ACC112 (cell line): ENCODE results near the gene KDM6B.
A peak's percentile ranks its signal among the peaks of the same experiment; 100 is the strongest.

Experiments
- H2AFZ ChIP-seq: fragments of 200-600 bp; sonication (generic); one replicate; pipeline ENCODE4 v1.6.0; 2017; ENCODE audit warnings: antibody characterized with exemption, low read length; ENCODE audit not compliant: unreplicated experiment
- H3K27ac ChIP-seq: fragments of 200-600 bp; sonication (generic); 2 replicates; pipeline ENCODE4 v1.5.1; 2014; ENCODE audit warnings: low read depth, mild to moderate bottlenecking, antibody characterized with exemption, low read length, moderate library complexity
- H3K27me3 ChIP-seq: fragments of 200-600 bp; sonication (generic); 2 replicates; pipeline ENCODE4 v1.6.1; 2014; ENCODE audit warnings: mild to moderate bottlenecking, antibody characterized with exemption, low read length, moderate library complexity, mixed read lengths; ENCODE audit not compliant: insufficient read depth
- H3K36me3 ChIP-seq: fragments of 200-600 bp; sonication (generic); 2 replicates; pipeline ENCODE4 v1.6.1; 2016; ENCODE audit warnings: mild to moderate bottlenecking, antibody characterized with exemption, low read length, moderate library complexity, mixed read lengths; ENCODE audit not compliant: insufficient read depth
- H3K4me1 ChIP-seq: fragments of 200-600 bp; sonication (generic); one replicate; pipeline ENCODE4 v1.6.1; 2016; ENCODE audit warnings: low read length, mixed read lengths; ENCODE audit not compliant: insufficient read depth, unreplicated experiment, control insufficient read depth
- H3K4me3 ChIP-seq: fragments of 200-600 bp; sonication (generic); 2 replicates; pipeline ENCODE4 v1.5.1; 2014; ENCODE audit warnings: mild to moderate bottlenecking, low read depth, low read length
- H3K79me2 ChIP-seq: fragments of 200-600 bp; sonication (generic); one replicate; pipeline ENCODE4 v1.6.0; 2016; ENCODE audit warnings: low read length; ENCODE audit not compliant: control insufficient read depth, unreplicated experiment, insufficient read depth

Gene KDM6B

GRCh38 chr17:7853691-7854038 lies 19.6 kb downstream of the KDM6B start:
- no peaks in the 10 kb centered on the region for H3K27me3 ChIP-seq
- H3K79me2 ChIP-seq, result peaks cover 2% of the 10 kb centered on the region
- no peak overlapping the region for H2AFZ ChIP-seq
- H3K4me1 ChIP-seq, result peaks cover 11% of the 10 kb centered on the region
- H3K36me3 ChIP-seq, result peaks cover 16% of the 10 kb centered on the region
- no peak overlapping the region for H3K27ac ChIP-seq
- no peak overlapping the region for H3K4me3 ChIP-seq

DNA sequence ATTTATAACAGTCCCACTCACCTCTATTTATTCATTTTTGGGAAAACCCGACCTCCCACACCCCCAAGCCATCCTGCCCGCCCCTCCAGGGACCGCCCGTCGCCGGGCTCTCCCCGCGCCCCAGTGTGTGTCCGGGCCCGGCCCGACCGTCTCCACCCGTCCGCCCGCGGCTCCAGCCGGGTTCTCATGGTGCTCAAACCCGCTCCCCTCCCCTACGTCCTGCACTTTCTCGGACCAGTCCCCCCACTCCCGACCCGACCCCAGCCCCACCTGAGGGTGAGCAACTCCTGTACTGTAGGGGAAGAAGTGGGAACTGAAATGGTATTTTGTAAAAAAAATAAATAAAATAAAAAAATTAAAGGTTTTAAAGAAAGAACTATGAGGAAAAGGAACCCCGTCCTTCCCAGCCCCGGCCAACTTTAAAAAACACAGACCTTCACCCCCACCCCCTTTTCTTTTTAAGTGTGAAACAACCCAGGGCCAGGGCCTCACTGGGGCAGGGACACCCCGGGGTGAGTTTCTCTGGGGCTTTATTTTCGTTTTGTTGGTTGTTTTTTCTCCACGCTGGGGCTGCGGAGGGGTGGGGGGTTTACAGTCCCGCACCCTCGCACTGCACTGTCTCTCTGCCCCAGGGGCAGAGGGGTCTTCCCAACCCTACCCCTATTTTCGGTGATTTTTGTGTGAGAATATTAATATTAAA lies 20.2 kb downstream of the KDM6B start:
- no peaks in the 10 kb centered on the region for H3K27me3 ChIP-seq
- H3K27ac ChIP-seq, result no peak overlapping the region
- no peak overlapping the region for H3K4me3 ChIP-seq
- peaks cover 17% of the 10 kb centered on the region for H3K4me1 ChIP-seq
- peaks cover 7% of the 10 kb centered on the region for H3K79me2 ChIP-seq
- H2AFZ ChIP-seq, result no peak overlapping the region
- peaks cover 16% of the 10 kb centered on the region for H3K36me3 ChIP-seq

DNA sequence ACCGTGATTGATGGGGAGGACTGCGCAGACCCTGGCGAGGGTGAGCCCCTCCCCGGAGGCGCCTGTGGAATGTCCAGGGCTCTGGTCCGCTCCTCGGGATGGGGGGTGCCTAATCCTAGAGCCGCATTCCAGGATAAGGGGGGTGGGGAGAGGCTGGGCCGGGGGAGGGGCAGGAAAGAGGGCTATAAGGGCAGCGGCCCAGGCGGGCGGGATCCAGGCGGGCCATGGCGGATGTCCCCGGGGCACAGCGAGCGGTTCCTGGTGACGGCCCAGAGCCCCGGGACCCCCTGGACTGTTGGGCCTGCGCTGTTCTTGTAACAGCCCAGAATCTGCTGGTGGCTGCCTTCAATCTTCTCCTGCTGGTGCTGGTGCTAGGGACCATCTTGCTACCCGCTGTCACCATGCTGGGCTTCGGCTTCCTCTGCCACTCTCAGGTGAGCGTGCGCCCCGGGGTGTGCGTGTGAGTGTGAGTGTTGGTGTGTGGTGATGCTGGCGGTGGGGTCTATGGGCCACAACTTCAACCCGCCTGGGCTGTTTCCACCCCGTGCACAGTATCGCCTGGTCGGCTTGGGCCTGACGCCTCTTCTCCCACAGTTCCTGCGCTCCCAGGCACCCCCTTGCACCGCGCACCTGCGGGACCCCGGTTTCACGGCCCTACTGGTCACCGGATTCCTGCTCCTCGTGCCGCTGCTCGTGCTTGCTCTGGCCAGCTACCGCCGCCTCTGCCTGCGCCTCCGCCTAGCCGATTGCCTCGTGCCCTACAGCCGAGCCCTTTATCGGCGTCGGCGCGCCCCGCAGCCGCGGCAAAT lies 21.0 kb downstream of the KDM6B start, which contains the start of gene TMEM88:
TMEM88 (plus strand) TSS at position 216 of the 809 bp plus-strand sequence; CDS start at position 225, 9 bp downstream.
- H3K4me1 ChIP-seq, result peaks cover 18% of the 10 kb centered on the region
- no peak within 1 kb of the TSS for H2AFZ ChIP-seq
- peak within 1 kb of the TSS; percentile 90 for H3K27ac ChIP-seq
- no peaks in the 10 kb centered on the region for H3K27me3 ChIP-seq
- peaks cover 11% of the 10 kb centered on the region for H3K36me3 ChIP-seq
- H3K4me3 ChIP-seq, result peak within 1 kb of the TSS; percentile 88
- H3K79me2 ChIP-seq, result peaks cover 12% of the 10 kb centered on the region

- no peaks in the 10 kb centered on the region for H3K27me3 ChIP-seq
- peaks cover 11% of the 10 kb centered on the region; the same call in 1 of the 2 replicates for H3K36me3 ChIP-seq
- no peak overlapping the region for H2AFZ ChIP-seq
- peak overlapping the region; percentile 90; the same call in 1 of the 2 replicates for H3K27ac ChIP-seq
- H3K4me3 ChIP-seq, result peak overlapping the region; percentile 88
- peaks cover 12% of the 10 kb centered on the region for H3K79me2 ChIP-seq
- H3K4me1 ChIP-seq, result peaks cover 18% of the 10 kb centered on the region
Measured at GRCh38 chr17:7855660-7856010, 21.6 kb downstream of the KDM6B start.

GRCh38 chr17:7856011-7856810 lies 22.2 kb downstream of the KDM6B start:
- Histone ChIP-seq H3K27me3 (no peaks in the 10 kb centered on the region), H2AFZ (no peak overlapping the region), H3K27ac (peak overlapping the region; percentile 90), H3K36me3 (peaks cover 11% of the 10 kb centered on the region; the same call in 1 of the 2 replicates), H3K4me3 (peak overlapping the region; percentile 88), H3K79me2 (peaks cover 12% of the 10 kb centered on the region), H3K4me1 (peaks cover 18% of the 10 kb centered on the region)

GRCh38 chr17:7856811-7857712 lies 23.0 kb downstream of the KDM6B start, which contains the start of gene NAA38:
NAA38 (minus strand) TSS chr17:7857559; CDS start chr17:7857463, 96 bp downstream.
- no peaks in the 10 kb centered on the region for H3K27me3 ChIP-seq
- peak within 1 kb of the TSS; percentile 88 for H3K4me3 ChIP-seq
- peaks cover 18% of the 10 kb centered on the region for H3K4me1 ChIP-seq
- peaks cover 8% of the 10 kb centered on the region; the same call in 1 of the 2 replicates for H3K36me3 ChIP-seq
- peak within 1 kb of the TSS; percentile 93 for H2AFZ ChIP-seq
- H3K27ac ChIP-seq, result peak within 1 kb of the TSS; percentile 90
- H3K79me2 ChIP-seq, result peaks cover 12% of the 10 kb centered on the region

DNA sequence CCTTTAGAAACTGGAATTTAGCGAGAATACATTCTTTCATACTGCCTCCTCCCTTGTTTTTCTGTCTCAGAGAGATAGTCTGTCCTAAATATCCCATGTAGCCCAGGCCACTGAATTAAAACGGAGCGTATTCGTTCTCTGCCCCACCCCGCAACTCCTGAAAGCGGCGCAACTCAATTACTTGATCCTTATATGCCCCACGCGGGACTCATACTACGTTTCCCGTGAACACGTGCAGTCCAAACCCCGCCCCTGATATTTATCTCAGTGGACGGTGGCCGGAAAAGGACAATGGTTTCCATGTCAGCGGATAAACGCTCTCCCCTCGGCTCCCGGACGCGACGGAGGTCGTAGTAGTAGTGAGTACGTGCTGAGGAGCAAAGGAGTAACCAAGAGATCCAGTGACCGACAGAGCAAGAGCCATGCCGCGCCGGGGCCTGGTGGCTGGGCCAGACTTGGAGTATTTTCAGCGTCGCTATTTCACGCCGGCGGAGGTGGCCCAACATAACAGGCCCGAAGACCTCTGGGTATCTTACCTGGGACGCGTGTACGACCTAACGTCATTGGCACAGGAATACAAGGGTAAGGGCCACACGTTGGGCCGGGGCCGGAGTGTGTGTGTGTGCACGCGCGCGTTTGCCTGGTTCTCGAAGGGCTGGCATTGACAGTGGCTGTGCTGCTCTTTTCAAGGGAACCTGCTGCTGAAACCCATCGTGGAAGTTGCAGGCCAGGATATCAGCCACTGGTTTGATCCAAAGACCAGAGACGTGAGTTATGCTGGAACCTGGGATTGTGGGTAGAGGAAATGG lies 23.9 kb downstream of the KDM6B start, which contains the start of gene CYB5D1:
CYB5D1 (plus strand) TSS at position 291 of the 809 bp plus-strand sequence; CDS start at position 423, 132 bp downstream.
- peak within 1 kb of the TSS; percentile 88 for H3K4me3 ChIP-seq
- H3K27ac ChIP-seq, result peak within 1 kb of the TSS; percentile 90
- peaks cover 12% of the 10 kb centered on the region for H3K79me2 ChIP-seq
- peak within 1 kb of the TSS; percentile 93 for H2AFZ ChIP-seq
- H3K4me1 ChIP-seq, result peaks cover 18% of the 10 kb centered on the region
- no peaks in the 10 kb centered on the region for H3K27me3 ChIP-seq
- H3K36me3 ChIP-seq, result peaks cover 2% of the 10 kb centered on the region; the same call in 1 of the 2 replicates

DNA sequence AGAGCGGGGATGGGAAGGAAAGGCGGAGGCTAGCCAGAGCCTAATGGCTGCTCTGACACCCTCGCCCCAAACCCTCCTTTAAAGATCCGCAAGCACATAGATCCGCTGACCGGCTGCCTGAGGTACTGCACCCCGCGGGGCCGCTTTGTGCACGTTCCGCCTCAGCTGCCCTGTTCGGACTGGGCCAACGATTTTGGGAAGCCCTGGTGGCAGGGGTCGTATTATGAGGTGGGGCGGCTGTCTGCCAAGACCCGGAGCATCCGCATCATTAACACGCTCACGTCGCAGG lies 24.4 kb downstream of the KDM6B start:
- Histone ChIP-seq H3K27ac (peak overlapping the region; percentile 90), H3K36me3 (no peaks in the 10 kb centered on the region), H3K4me1 (peaks cover 18% of the 10 kb centered on the region), H3K79me2 (peaks cover 12% of the 10 kb centered on the region), H3K27me3 (no peaks in the 10 kb centered on the region), H2AFZ (peak overlapping the region; percentile 93), H3K4me3 (peak overlapping the region; percentile 88)

DNA sequence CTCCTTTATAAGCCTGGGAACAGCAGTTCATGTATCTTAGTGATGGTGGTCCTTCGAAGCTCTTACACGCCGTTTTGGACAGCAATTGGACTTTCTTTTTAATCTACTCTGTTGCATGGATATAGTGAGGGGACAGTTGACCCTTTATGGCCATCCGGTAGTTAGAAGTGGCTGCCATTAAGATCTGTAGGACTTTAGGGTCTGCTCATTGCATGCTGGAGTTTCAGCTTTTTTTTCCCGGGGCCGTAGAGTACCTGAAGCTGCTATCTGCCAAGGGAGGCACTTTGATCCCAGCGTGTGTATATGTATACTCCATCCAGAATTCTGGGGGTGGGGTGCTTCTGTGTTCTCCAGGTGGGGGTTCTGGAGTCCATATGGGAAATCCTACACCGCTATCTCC lies 25.0 kb downstream of the KDM6B start:
- peaks cover 18% of the 10 kb centered on the region for H3K4me1 ChIP-seq
- H3K27me3 ChIP-seq, result no peaks in the 10 kb centered on the region
- H3K79me2 ChIP-seq, result peaks cover 12% of the 10 kb centered on the region
- no peak overlapping the region for H3K27ac ChIP-seq
- H3K36me3 ChIP-seq, result no peaks in the 10 kb centered on the region
- H2AFZ ChIP-seq, result no peak overlapping the region
- H3K4me3 ChIP-seq, result peak overlapping the region; percentile 88
